GM18507 (cell line): ENCODE measurements around the gene PPP1R36.

Experiments used
- DNase-seq: peaks from one replicate; pipeline ENCODE4 v3.0.0; 2011; ENCODE audit warnings: low read depth; ENCODE audit not compliant: insufficient read length; ENCODE audit errors: extremely low spot score
- FAIRE-seq: peaks from 2 replicates; lab custom pipeline; 2011; peaks lifted over from hg19 to GRCh38; lab: Jason Lieb, UNC

The PPP1R36 gene

GRCh38 chr14:64636208-64636979, 86.6 kb downstream of the PPP1R36 start:
- peak; percentile 79 for FAIRE-seq

GRCh38 chr14:64636980-64637429, 87.2 kb downstream of the PPP1R36 start:
- DNase-seq: no peak
- FAIRE-seq: no peak

More at GRCh38 chr14:64636208-64636979, 86.6 kb downstream of the PPP1R36 start:
- peak; percentile 55 for DNase-seq

DNA sequence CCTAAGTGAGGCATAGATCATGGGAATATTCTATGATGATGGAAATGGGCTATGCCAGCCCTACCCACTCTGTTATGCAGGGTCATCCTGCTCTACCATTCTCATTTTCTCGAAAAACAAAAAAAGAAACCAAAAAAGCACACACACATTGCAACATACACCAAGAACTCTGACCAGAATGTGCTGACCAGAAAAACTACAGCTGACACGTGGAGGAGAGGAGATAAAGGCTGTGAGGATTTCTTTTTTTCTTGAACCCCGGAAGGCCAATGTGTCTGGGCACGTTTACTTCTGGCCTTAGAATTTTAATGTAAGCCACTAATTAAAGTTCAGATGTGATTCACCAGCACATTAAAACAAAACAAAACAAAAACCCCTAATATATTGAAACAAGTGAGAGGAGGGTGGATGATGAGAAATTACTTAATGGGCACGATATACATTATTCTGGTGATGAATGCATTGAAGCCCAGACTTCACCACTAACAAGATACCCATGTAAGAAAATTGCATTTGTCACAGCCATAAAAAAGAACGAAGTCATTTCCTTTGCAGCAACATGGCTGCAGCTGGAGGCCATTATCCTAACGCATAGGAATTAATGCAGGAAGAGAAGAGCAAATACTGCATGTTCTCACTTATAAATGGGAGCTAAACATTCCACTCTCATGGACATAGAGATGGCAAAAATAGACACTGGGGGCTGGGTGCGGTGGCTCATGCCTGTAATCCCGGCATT, 88.1 kb downstream of the PPP1R36 start:
- DNase-seq: no peak
- no peak for FAIRE-seq

GRCh38 chr14:64638625-64639024, 88.9 kb downstream of the PPP1R36 start:
- DNase-seq (no peak), FAIRE-seq (no peak)
